IMR-90 (cell line): Measurements from ENCODE around the gene GNB5. TPM values are rescaled to one million over a fixed set of nuclear protein-coding genes. Genes with fewer than 3 reads are reported as not detected.
A peak's percentile ranks its signal among the peaks of the same experiment; 100 is the strongest.

Experiments
- ATAC-seq: fragments of 200-7000 bp; cut with Tn5 transposase; 2 replicates; pipeline ENCODE4 v1.9.1; 2020; ENCODE audit warnings: low read depth, mild to moderate bottlenecking, moderate library complexity
- BruUV-seq: library from RNA; stranded (reverse); fragments of 400-500 nt; replicated peaks from 2 replicates; lab custom pipeline; 2021; lab: Mats Ljungman, UMichigan
- CTCF ChIA-PET: fragments of 300-600 bp; formaldehyde crosslinking; extraction: SDS; loops from one replicate; lab custom pipeline; 2021; ENCODE audit warnings: antibody characterized with exemption; lab: Yijun Ruan, JAX
- POLR2A ChIA-PET: fragments of 300-600 bp; sonication (Branson Sonifier 250); formaldehyde crosslinking; loops from one replicate; lab custom pipeline; 2022; ENCODE audit warnings: antibody characterized with exemption; ENCODE audit not compliant: unreplicated experiment; lab: Charles Lee
- DNase-seq: peaks from one replicate; pipeline ENCODE4 v3.0.0; 2013
- H2AFZ ChIP-seq: replicated peaks from 2 replicates; pipeline ENCODE3; 2013; ENCODE audit warnings: low read length, mild to moderate bottlenecking; ENCODE audit not compliant: poor library complexity
- H2AK5ac ChIP-seq: 2 replicates; pipeline ENCODE4 v1.6.1; 2013; ENCODE audit warnings: low read depth, low read length, inconsistent platforms
- H2AK9ac ChIP-seq: replicated peaks from 2 replicates; pipeline ENCODE3; 2013; ENCODE audit warnings: mild to moderate bottlenecking, low read depth, low read length, moderate library complexity; ENCODE audit not compliant: poor library complexity
- H2BK120ac ChIP-seq: 2 replicates; pipeline ENCODE4 v1.6.1; 2013; ENCODE audit warnings: low read depth, low read length, inconsistent platforms
- H2BK15ac ChIP-seq: 3 replicates; pipeline ENCODE4 v1.6.1; 2013; ENCODE audit warnings: low read depth, low read length, inconsistent platforms
- H2BK20ac ChIP-seq: 2 replicates; pipeline ENCODE4 v1.6.1; 2013; ENCODE audit warnings: low read depth, mild to moderate bottlenecking, inconsistent platforms, low read length, moderate library complexity
- H2BK5ac ChIP-seq: 2 replicates; pipeline ENCODE4 v1.6.1; 2013; ENCODE audit warnings: mild to moderate bottlenecking, low read depth, low read length, inconsistent platforms; ENCODE audit not compliant: poor library complexity, severe bottlenecking
- H3K14ac ChIP-seq: replicated peaks from 2 replicates; pipeline ENCODE4 v1.6.1; 2013; ENCODE audit warnings: low read depth, low read length, inconsistent platforms
- H3K18ac ChIP-seq: 2 replicates; pipeline ENCODE4 v1.6.1; 2013; ENCODE audit warnings: low read depth, low read length, control low read depth
- H3K23ac ChIP-seq: 2 replicates; pipeline ENCODE4 v1.6.1; 2013; ENCODE audit warnings: low read depth, low read length, inconsistent platforms
- H3K27ac ChIP-seq: 2 replicates; pipeline ENCODE4 v1.5.1; 2013; ENCODE audit warnings: mild to moderate bottlenecking, control low read depth, low read length; ENCODE audit not compliant: insufficient read depth
- H3K27me3 ChIP-seq: 2 replicates; pipeline ENCODE4 v1.6.1; 2013; ENCODE audit warnings: low read length; ENCODE audit not compliant: control insufficient read depth, insufficient read depth
- H3K36me3 ChIP-seq: 2 replicates; pipeline ENCODE4 v1.6.1; 2013; ENCODE audit warnings: low read length, mixed read lengths; ENCODE audit not compliant: control insufficient read depth, insufficient read depth
- H3K4ac ChIP-seq: 2 replicates; pipeline ENCODE4 v1.6.1; 2013; ENCODE audit warnings: low read depth, low read length, inconsistent platforms
- H3K4me1 ChIP-seq: 2 replicates; pipeline ENCODE4 v1.6.1; 2013; ENCODE audit warnings: low read length, mixed read lengths; ENCODE audit not compliant: control insufficient read depth, insufficient read depth
- H3K4me2 ChIP-seq: 2 replicates; pipeline ENCODE4 v1.6.1; 2013; ENCODE audit warnings: low read depth, mild to moderate bottlenecking, control low read depth, low read length, moderate library complexity
- H3K4me3 ChIP-seq: 2 replicates; pipeline ENCODE4 v1.5.1; 2013; ENCODE audit warnings: low read depth, mild to moderate bottlenecking, control low read depth, low read length, moderate library complexity; ENCODE audit not compliant: insufficient read depth
- H3K56ac ChIP-seq: 2 replicates; pipeline ENCODE4 v1.6.1; 2013; ENCODE audit warnings: low read length, inconsistent platforms; ENCODE audit not compliant: insufficient read depth; ENCODE audit errors: extremely low read depth
- H3K79me1 ChIP-seq, 2 experiments: 2 replicates each; pipeline ENCODE4 v1.6.1; 2013; ENCODE audit warnings: low read length in 2 of 2, inconsistent platforms in 1 of 2, low read depth in 1 of 2
- H3K9ac ChIP-seq: 2 replicates; pipeline ENCODE4 v1.6.1; 2013; ENCODE audit warnings: low read depth, low read length, control low read depth
- H3K9me1 ChIP-seq: 2 replicates; pipeline ENCODE4 v1.6.1; 2013; ENCODE audit warnings: low read length, inconsistent platforms; ENCODE audit not compliant: insufficient read depth
- H3K9me3 ChIP-seq: 2 replicates; pipeline ENCODE4 v1.6.1; 2013; ENCODE audit warnings: low read length; ENCODE audit not compliant: control insufficient read depth, insufficient read depth
- H4K20me1 ChIP-seq: 2 replicates; pipeline ENCODE4 v1.6.1; 2013; ENCODE audit warnings: low read length, inconsistent platforms; ENCODE audit not compliant: insufficient read depth
- H4K5ac ChIP-seq: 2 replicates; pipeline ENCODE4 v1.6.1; 2013; ENCODE audit warnings: mild to moderate bottlenecking, low read depth, low read length, control low read depth
- H4K8ac ChIP-seq, 2 experiments: 2 replicates each; pipeline ENCODE4 v1.6.1; 2013; ENCODE audit warnings: low read depth in 2 of 2, low read length in 2 of 2, control low read depth in 1 of 2, inconsistent platforms in 1 of 2
- H4K91ac ChIP-seq: 2 replicates; pipeline ENCODE4 v1.6.1; 2013; ENCODE audit warnings: low read depth, low read length, inconsistent platforms; ENCODE audit not compliant: insufficient read depth
- CHD1 ChIP-seq: IDR thresholded peaks from 2 replicates; pipeline ENCODE4 v1.6.1; 2012; ENCODE audit warnings: low read depth, low read length, improper control_type of control experiment
- FOS ChIP-seq: fragments of 150-350 bp; IDR thresholded peaks from 2 replicates; pipeline ENCODE4 v1.6.1; 2016; ENCODE audit warnings: low read depth, low read length
- MAFK ChIP-seq: IDR thresholded peaks from 2 replicates; pipeline ENCODE4 v1.6.1; 2012; ENCODE audit warnings: low read depth, low read length, improper control_type of control experiment
- MAZ ChIP-seq: IDR thresholded peaks from 2 replicates; pipeline ENCODE4 v1.6.1; 2012; ENCODE audit warnings: low read depth, mild to moderate bottlenecking, low read length, improper control_type of control experiment, moderate library complexity, borderline replicate concordance
- MXI1 ChIP-seq: IDR thresholded peaks from 2 replicates; pipeline ENCODE4 v1.6.1; 2012; ENCODE audit warnings: low read depth, mild to moderate bottlenecking, low read length, moderate library complexity, borderline replicate concordance
- POLR2A ChIP-seq: IDR thresholded peaks from 2 replicates; pipeline ENCODE4 v1.6.1; 2012; ENCODE audit warnings: mild to moderate bottlenecking, low read depth, low read length
- RCOR1 ChIP-seq: IDR thresholded peaks from 2 replicates; pipeline ENCODE4 v1.6.1; 2012; ENCODE audit warnings: mild to moderate bottlenecking, low read length, improper control_type of control experiment; ENCODE audit not compliant: insufficient replicate concordance
- RFX5 ChIP-seq: IDR thresholded peaks from 2 replicates; pipeline ENCODE4 v1.8.0; 2012; ENCODE audit warnings: low read depth, mild to moderate bottlenecking, low read length, moderate library complexity
- SMC3 ChIP-seq: fragments of 150-350 bp; IDR thresholded peaks from 2 replicates; pipeline ENCODE4 v1.6.1; 2016; ENCODE audit warnings: low read depth, mild to moderate bottlenecking, antibody characterized with exemption, low read length, moderate library complexity
- USF2 ChIP-seq: fragments of 150-350 bp; IDR thresholded peaks from 2 replicates; pipeline ENCODE4 v1.6.1; 2017; ENCODE audit warnings: mild to moderate bottlenecking, antibody characterized with exemption, low read length, low read depth
- WGBS, 2 experiments: methylation state at CpG; one replicate each; pipeline versions ENCODE4 v1.1.5 to v1.1.7; 2013; ENCODE audit warnings: missing lambda C conversion rate in 2 of 2; ENCODE audit not compliant: insufficient read length in 1 of 2; ENCODE audit errors: extremely low coverage in 2 of 2; 5-methylcytosine and 5-hydroxymethylcytosine counted together
- dilution Hi-C: fragments of 300-500 bp; cut with HindIII; formaldehyde crosslinking; loops from one replicate; pipeline ENCODE4 v1.14.3; 2018; ENCODE audit warnings: low sequenced_read_pairs; ENCODE audit not compliant: unreplicated experiment
- in situ Hi-C: fragments of 300-500 bp; cut with MboI; formaldehyde crosslinking; loops from 3 replicates; pipeline ENCODE4 v1.14.3; 2019; ENCODE audit warnings: low sequenced_read_pairs, inconsistent platforms, mixed read lengths
- intact Hi-C: fragments of 100-400 bp; cut with micrococcal nuclease; formaldehyde crosslinking; loops from 2 replicates; pipeline ENCODE4 v1.10.0; 2022
- polyA plus RNA-seq, 3 experiments: library from polyadenylated mRNA; depleted of rRNA; stranded (reverse); fragments of >200 nt; gene quantifications; 2 replicates each; pipeline ENCODE4 v1.2.3, GENCODE V29; 2012; ENCODE audit warnings: low replicate concordance in 1 of 3
- total RNA-seq: library from RNA; depleted of rRNA; stranded (reverse); fragments of >200 nt; gene quantifications from 2 replicates; pipeline ENCODE4 v1.2.3, GENCODE V29; 2012
- TF ChIP-seq, protein P1 (sequence below): conservative IDR thresholded peaks from 2 replicates; pipeline ENCODE4 v1.5.1; 2012; ENCODE audit warnings: mild to moderate bottlenecking, low read depth, low read length, improper control_type of control experiment

The GNB5 gene
- total and polyA plus RNA-seq, 2 of the 4 experiments (the other 2 are of a cell fraction) = 27.7 to 33.2 TPM

- in situ Hi-C loops = no loop called here
- Histone ChIP-seq H2BK120ac (no peak overlapping the region), H3K79me1 (no peaks in the 10 kb centered on the region), H3K4me1 (no peaks in the 10 kb centered on the region; the same call in 1 of the 2 replicates), H4K20me1 (no peaks in the 10 kb centered on the region), H3K27me3 (peaks cover 4% of the 10 kb centered on the region; the same call in 1 of the 2 replicates), H4K8ac (no peak overlapping the region), H4K91ac (no peak overlapping the region), H2BK20ac (no peak overlapping the region), H3K18ac (no peak overlapping the region), H2AFZ (no peak overlapping the region), H3K14ac (no peak overlapping the region), H2AK9ac (peak overlapping the region; percentile 35), H3K9me1 (peaks cover 3% of the 10 kb centered on the region; the same call in 1 of the 2 replicates), H3K4me2 (no peak overlapping the region), H4K5ac (no peak overlapping the region), H3K9me3 (no peaks in the 10 kb centered on the region), H3K36me3 (no peaks in the 10 kb centered on the region; the same call in 1 of the 2 replicates), H3K4ac (no peak overlapping the region), H2AK5ac (peak overlapping the region; percentile 21; the same call in 1 of the 2 replicates), H2BK15ac (no peak overlapping the region), H3K4me3 (no peak overlapping the region), H2BK5ac (no peak overlapping the region), H3K56ac (no peak overlapping the region), H3K27ac (no peak overlapping the region), H3K23ac (no peak overlapping the region), H3K9ac (no peak overlapping the region)
- ATAC-seq (no peak), DNase-seq (no peak)
- WGBS, 2 experiments = 64 to 100% methylated on average over 1 of the region's 3 CpGs
- CTCF ChIA-PET = no interaction called here
- dilution Hi-C loops = no loop called here
- intact Hi-C loops = no loop called here
- TF ChIP-seq CHD1 (no peak), MAFK (no peak), POLR2A (no peak), MXI1 (no peak), USF2 (no peak), RFX5 (no peak), FOS (no peak), SMC3 (no peak), RCOR1 (no peak), MAZ (no peak)
- TF ChIP-seq, protein P1, sequence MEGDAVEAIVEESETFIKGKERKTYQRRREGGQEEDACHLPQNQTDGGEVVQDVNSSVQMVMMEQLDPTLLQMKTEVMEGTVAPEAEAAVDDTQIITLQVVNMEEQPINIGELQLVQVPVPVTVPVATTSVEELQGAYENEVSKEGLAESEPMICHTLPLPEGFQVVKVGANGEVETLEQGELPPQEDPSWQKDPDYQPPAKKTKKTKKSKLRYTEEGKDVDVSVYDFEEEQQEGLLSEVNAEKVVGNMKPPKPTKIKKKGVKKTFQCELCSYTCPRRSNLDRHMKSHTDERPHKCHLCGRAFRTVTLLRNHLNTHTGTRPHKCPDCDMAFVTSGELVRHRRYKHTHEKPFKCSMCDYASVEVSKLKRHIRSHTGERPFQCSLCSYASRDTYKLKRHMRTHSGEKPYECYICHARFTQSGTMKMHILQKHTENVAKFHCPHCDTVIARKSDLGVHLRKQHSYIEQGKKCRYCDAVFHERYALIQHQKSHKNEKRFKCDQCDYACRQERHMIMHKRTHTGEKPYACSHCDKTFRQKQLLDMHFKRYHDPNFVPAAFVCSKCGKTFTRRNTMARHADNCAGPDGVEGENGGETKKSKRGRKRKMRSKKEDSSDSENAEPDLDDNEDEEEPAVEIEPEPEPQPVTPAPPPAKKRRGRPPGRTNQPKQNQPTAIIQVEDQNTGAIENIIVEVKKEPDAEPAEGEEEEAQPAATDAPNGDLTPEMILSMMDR = no peak
- BruUV-seq = no TSS peak
- POLR2A ChIA-PET = no interaction called here
Measured at GRCh38 chr15:52118969-52119749, 72.0 kb downstream of the GNB5 start.
